Type B pancreatic cell (in vitro differentiated cells): ENCODE results near the gene UBTD2. TPM values are rescaled to one million over a fixed set of nuclear protein-coding genes. Genes with fewer than 3 reads are reported as not detected.

Experiments
- DNase-seq: peaks from one replicate; pipeline ENCODE4 v3.0.0; 2021; ENCODE audit warnings: mixed read lengths; ENCODE audit not compliant: unreplicated experiment; ENCODE audit errors: extremely low spot score
- H3K27ac Mint-ChIP-seq: 2 replicates; pipeline ENCODE4 v1.8.0; 2021; ENCODE audit warnings: mild to moderate bottlenecking, mixed read lengths
- H3K27me3 Mint-ChIP-seq: 2 replicates; pipeline ENCODE4 v1.8.0; 2021; ENCODE audit warnings: mixed read lengths
- H3K36me3 Mint-ChIP-seq: 2 replicates; pipeline ENCODE4 v1.8.0; 2021; ENCODE audit warnings: mixed read lengths
- H3K4me1 Mint-ChIP-seq: one replicate; pipeline ENCODE4 v1.8.0; 2021; ENCODE audit warnings: mixed read lengths; ENCODE audit not compliant: unreplicated experiment
- H3K4me3 Mint-ChIP-seq: 2 replicates; pipeline ENCODE4 v1.8.0; 2021; ENCODE audit warnings: mild to moderate bottlenecking, mixed read lengths
- H3K9me3 Mint-ChIP-seq: 2 replicates; pipeline ENCODE4 v1.8.0; 2021; ENCODE audit warnings: mixed read lengths
- total RNA-seq: library from RNA; stranded (reverse); gene quantifications from 2 replicates; pipeline ENCODE4 v1.2.1, GENCODE V29; 2021; ENCODE audit warnings: low replicate concordance
- TF ChIP-seq, protein P1 (sequence below): fragments of 200-600 bp; sonication (generic); conservative IDR thresholded peaks from 2 replicates; pipeline ENCODE4 v1.5.0; 2021; ENCODE audit warnings: antibody characterized with exemption, mild to moderate bottlenecking

The UBTD2 gene
- total RNA-seq, 1 donor from 2014 or later: 47.2 TPM

DNA sequence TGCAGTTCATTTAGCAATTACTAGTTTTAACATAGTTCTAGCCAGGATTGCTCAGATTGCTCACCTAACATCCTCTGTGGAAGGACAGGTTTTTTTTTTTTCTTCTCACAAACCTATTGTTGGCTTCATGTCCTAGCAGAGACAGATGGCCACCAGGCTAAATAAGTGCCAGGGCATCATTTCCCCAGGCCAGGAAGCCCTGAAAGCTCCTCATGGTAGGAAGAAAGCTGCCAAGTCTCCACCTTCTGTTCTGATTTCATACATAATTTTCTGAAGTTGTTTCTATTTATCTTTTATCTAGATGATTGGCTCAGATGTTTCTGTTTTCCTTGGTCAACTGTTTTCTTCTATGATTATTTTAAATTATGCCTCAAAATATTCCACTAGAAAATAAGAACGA is 58.6 kb downstream of the UBTD2 start:
- DNase-seq: no peak
- H3K4me3 Mint-ChIP-seq: no peak overlapping the region
- peaks cover 8% of the 10 kb centered on the region for H3K9me3 Mint-ChIP-seq
- H3K27ac Mint-ChIP-seq: no peak overlapping the region
- H3K4me1 Mint-ChIP-seq: peaks cover 4% of the 10 kb centered on the region
- peaks cover 51% of the 10 kb centered on the region for H3K36me3 Mint-ChIP-seq
- TF ChIP-seq, protein P1, sequence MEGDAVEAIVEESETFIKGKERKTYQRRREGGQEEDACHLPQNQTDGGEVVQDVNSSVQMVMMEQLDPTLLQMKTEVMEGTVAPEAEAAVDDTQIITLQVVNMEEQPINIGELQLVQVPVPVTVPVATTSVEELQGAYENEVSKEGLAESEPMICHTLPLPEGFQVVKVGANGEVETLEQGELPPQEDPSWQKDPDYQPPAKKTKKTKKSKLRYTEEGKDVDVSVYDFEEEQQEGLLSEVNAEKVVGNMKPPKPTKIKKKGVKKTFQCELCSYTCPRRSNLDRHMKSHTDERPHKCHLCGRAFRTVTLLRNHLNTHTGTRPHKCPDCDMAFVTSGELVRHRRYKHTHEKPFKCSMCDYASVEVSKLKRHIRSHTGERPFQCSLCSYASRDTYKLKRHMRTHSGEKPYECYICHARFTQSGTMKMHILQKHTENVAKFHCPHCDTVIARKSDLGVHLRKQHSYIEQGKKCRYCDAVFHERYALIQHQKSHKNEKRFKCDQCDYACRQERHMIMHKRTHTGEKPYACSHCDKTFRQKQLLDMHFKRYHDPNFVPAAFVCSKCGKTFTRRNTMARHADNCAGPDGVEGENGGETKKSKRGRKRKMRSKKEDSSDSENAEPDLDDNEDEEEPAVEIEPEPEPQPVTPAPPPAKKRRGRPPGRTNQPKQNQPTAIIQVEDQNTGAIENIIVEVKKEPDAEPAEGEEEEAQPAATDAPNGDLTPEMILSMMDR: no peak
- no peaks in the 10 kb centered on the region for H3K27me3 Mint-ChIP-seq

- H3K4me3 Mint-ChIP-seq: no peak overlapping the region
- DNase-seq: no peak
- no peak overlapping the region for H3K27ac Mint-ChIP-seq
- peaks cover 4% of the 10 kb centered on the region for H3K4me1 Mint-ChIP-seq
- H3K9me3 Mint-ChIP-seq: peaks cover 11% of the 10 kb centered on the region
- TF ChIP-seq, protein P1: no peak
- peaks cover 57% of the 10 kb centered on the region for H3K36me3 Mint-ChIP-seq
- H3K27me3 Mint-ChIP-seq: no peaks in the 10 kb centered on the region
These were observed 59.4 kb downstream of the UBTD2 start for GRCh38 chr5:172223901-172224873.

DNA sequence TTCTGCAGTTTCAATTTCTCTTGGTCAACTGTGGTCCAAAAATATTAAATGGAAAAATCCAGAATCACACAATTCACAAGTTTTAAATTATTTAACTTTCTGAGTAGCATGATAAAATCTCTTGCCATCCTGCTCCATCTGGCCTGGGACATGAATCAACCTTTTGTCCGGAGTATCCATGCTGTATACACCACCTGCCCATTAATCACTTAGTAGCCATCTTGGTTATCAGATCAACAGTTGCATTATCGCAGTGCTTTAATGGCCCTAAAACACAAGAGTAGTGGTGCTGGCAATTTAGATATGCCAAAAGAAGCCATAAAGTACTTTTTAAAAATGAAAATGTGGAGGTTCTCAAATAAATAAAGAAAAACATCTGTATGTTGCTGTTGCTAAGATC is 64.3 kb downstream of the UBTD2 start:
- Mint-ChIP-seq H3K27me3 (no peaks in the 10 kb centered on the region), H3K36me3 (peaks cover 68% of the 10 kb centered on the region)

DNA sequence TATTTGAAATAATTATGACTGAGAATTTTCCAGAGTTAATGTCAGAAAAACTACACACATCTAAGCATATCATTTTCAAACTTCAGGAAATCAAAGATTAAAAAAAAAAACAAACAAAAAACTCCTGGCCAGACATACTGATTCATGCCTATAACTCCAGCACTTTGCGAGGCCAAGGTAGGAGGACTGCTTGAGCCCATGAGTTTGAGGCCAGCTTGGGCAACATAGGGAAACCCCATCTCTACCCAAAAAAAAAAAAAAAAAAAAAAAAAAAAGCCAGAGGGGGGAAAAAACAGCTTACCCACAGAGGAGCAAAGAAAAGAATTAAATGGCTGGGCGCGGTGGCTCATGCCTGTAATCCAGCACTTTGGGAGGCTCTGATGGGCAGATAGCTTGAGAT is 67.2 kb downstream of the UBTD2 start:
- H3K4me3 Mint-ChIP-seq: no peak overlapping the region
- H3K9me3 Mint-ChIP-seq: peaks cover 11% of the 10 kb centered on the region
- peaks cover 55% of the 10 kb centered on the region for H3K36me3 Mint-ChIP-seq
- no peak for DNase-seq
- TF ChIP-seq, protein P1: no peak
- H3K4me1 Mint-ChIP-seq: peaks cover 3% of the 10 kb centered on the region
- no peaks in the 10 kb centered on the region for H3K27me3 Mint-ChIP-seq
- no peak overlapping the region for H3K27ac Mint-ChIP-seq

More for the DNA sequence above, 64.3 kb downstream of the UBTD2 start:
- peaks cover 19% of the 10 kb centered on the region for H3K9me3 Mint-ChIP-seq
- peaks cover 4% of the 10 kb centered on the region for H3K4me1 Mint-ChIP-seq
- TF ChIP-seq, protein P1: no peak
- H3K27ac Mint-ChIP-seq: no peak overlapping the region
- no peak overlapping the region for H3K4me3 Mint-ChIP-seq
- no peak for DNase-seq

- peaks cover 7% of the 10 kb centered on the region for H3K4me1 Mint-ChIP-seq
- no peak overlapping the region for H3K27ac Mint-ChIP-seq
- TF ChIP-seq, protein P1: no peak
- H3K4me3 Mint-ChIP-seq: no peak overlapping the region
- H3K36me3 Mint-ChIP-seq: peaks cover 51% of the 10 kb centered on the region
- DNase-seq: no peak
- peaks cover 6% of the 10 kb centered on the region for H3K9me3 Mint-ChIP-seq
- no peaks in the 10 kb centered on the region for H3K27me3 Mint-ChIP-seq
These were observed 70.4 kb downstream of the UBTD2 start for GRCh38 chr5:172213126-172213525.
